Small intestine (tissue), 7 donors: ENCODE measurements around the gene TMA7. TPM values are rescaled to one million over a fixed set of nuclear protein-coding genes. Genes with fewer than 3 reads are reported as not detected.

Source experiments
- DNase-seq, 2 donors: peaks; one replicate each; pipeline versions ENCODE4 v3.0.0 to v3.0.0-alpha.2; 2013
- FAIRE-seq: peaks from 2 replicates; lab custom pipeline; 2012; peaks lifted over from hg19 to GRCh38; lab: Jason Lieb, UNC
- H3K27ac ChIP-seq, 3 donors: one replicate each; pipeline ENCODE4 v1.5.1; 2013; ENCODE audit warnings: low read length in 2 of 3, mild to moderate bottlenecking in 2 of 3, control low read depth in 1 of 3, inconsistent platforms in 1 of 3, low read depth in 1 of 3, moderate library complexity in 1 of 3
- H3K27me3 ChIP-seq, 3 donors: one replicate each; pipeline ENCODE4 v1.6.1; 2013; ENCODE audit warnings: low read length in 3 of 3, inconsistent platforms in 1 of 3; ENCODE audit not compliant: control insufficient read depth in 3 of 3, insufficient read depth in 3 of 3
- H3K36me3 ChIP-seq, 3 donors: one replicate each; pipeline ENCODE4 v1.6.1; 2013; ENCODE audit warnings: low read length in 3 of 3, inconsistent platforms in 1 of 3, low read depth in 1 of 3, mild to moderate bottlenecking in 1 of 3, moderate library complexity in 1 of 3; ENCODE audit not compliant: control insufficient read depth in 3 of 3, insufficient read depth in 2 of 3
- H3K4me1 ChIP-seq, 3 donors: one replicate each; pipeline ENCODE4 v1.6.1; 2013; ENCODE audit warnings: low read length in 2 of 3, inconsistent platforms in 1 of 3, low read depth in 1 of 3, mild to moderate bottlenecking in 1 of 3, moderate library complexity in 1 of 3; ENCODE audit not compliant: control insufficient read depth in 3 of 3, insufficient read depth in 2 of 3
- H3K4me3 ChIP-seq, 3 donors: one replicate each; pipeline ENCODE4 v1.5.1; 2013; ENCODE audit warnings: low read length in 3 of 3, control low read depth in 1 of 3, inconsistent platforms in 1 of 3, low read depth in 1 of 3, mild to moderate bottlenecking in 1 of 3, moderate library complexity in 1 of 3
- H3K9me3 ChIP-seq, 2 donors: one replicate each; pipeline ENCODE4 v1.6.1; 2013; ENCODE audit warnings: low read depth in 1 of 2, low read length in 1 of 2; ENCODE audit not compliant: control insufficient read depth in 2 of 2, insufficient read depth in 1 of 2
- WGBS, 3 donors: extraction: QIAGEN DNeasy Blood & Tissue Kit; methylation state at CpG; one replicate each; pipeline ENCODE4 v1.1.7; 2013; 5-methylcytosine and 5-hydroxymethylcytosine counted together
- polyA plus RNA-seq, 4 donors: library from polyadenylated mRNA; stranded (reverse) in 3 of 4; unstranded in 1 of 4; fragments of 200-250 nt in 3 of 4; fragments of 120-200 nt in 1 of 4; gene quantifications; one replicate each; pipeline versions ENCODE4 v1.2.1 to v1.2.3, GENCODE V29; 2013
- donor health status: healthy with polysubstance abuse.
- donor health status: control.
- donor health status: control.
- donor health status: Bipolar disorder and iron deficiency.
- donor health status: healthy.

Gene TMA7
- polyA plus RNA-seq, 4 donors, result 292 to 744 (median 524) TPM

- Histone ChIP-seq H3K9me3 (no peaks in the 10 kb centered on the region), H3K4me1 (no peaks in the 10 kb centered on the region), H3K27me3 (no peaks in the 10 kb centered on the region), H3K4me3 (no peak overlapping the region), H3K36me3 (peaks cover 5 to 100% (median 10%) of the 10 kb centered on the region in 3 donors), H3K27ac (no peak overlapping the region)
- WGBS, 3 donors, result 84 to 94% (median 91%) methylated on average over 11 to 14 of the region's 14 CpGs
- DNase-seq (no peak), FAIRE-seq (no peak)
These were observed 22.4 kb upstream of the TMA7 start for GRCh38 chr3:48417529-48418108.

- DNase-seq (no peak), FAIRE-seq (no peak)
- Histone ChIP-seq H3K4me1 (no peaks in the 10 kb centered on the region), H3K4me3 (no peak overlapping the region), H3K27ac (no peak overlapping the region), H3K27me3 (no peaks in the 10 kb centered on the region), H3K9me3 (no peaks in the 10 kb centered on the region), H3K36me3 (peaks cover 5 to 100% (median 10%) of the 10 kb centered on the region in 3 donors)
- 91 to 92% (median 91%) methylated on average over 15 to 17 of the region's 17 CpGs for WGBS, 3 donors
These were observed 21.9 kb upstream of the TMA7 start for GRCh38 chr3:48418140-48418539.

- H3K4me1 ChIP-seq, result no peaks in the 10 kb centered on the region
- DNase-seq (no peak), FAIRE-seq (no peak)
- 79 to 87% (median 79%) methylated on average over 9 of the region's 9 CpGs for WGBS, 3 donors
- no peaks in the 10 kb centered on the region for H3K9me3 ChIP-seq
- peaks cover 5 to 100% (median 10%) of the 10 kb centered on the region in 3 donors for H3K36me3 ChIP-seq
- H3K4me3 ChIP-seq, result no peak overlapping the region
- H3K27me3 ChIP-seq, result no peaks in the 10 kb centered on the region
- no peak overlapping the region for H3K27ac ChIP-seq
These were observed 21.4 kb upstream of the TMA7 start for GRCh38 chr3:48418651-48419050.

- no peak overlapping the region for H3K27ac ChIP-seq
- DNase-seq, result no peak
- no peaks in the 10 kb centered on the region for H3K9me3 ChIP-seq
- no peak for FAIRE-seq
- WGBS, 3 donors, result 87 to 91% (median 88%) methylated on average over 9 of the region's 9 CpGs
- H3K27me3 ChIP-seq, result no peaks in the 10 kb centered on the region
- H3K4me3 ChIP-seq, result no peak overlapping the region
- peaks cover 5 to 100% (median 10%) of the 10 kb centered on the region in 3 donors for H3K36me3 ChIP-seq
- no peaks in the 10 kb centered on the region for H3K4me1 ChIP-seq
These were observed 20.9 kb upstream of the TMA7 start for GRCh38 chr3:48419149-48419548.

GRCh38 chr3:48419597-48419996, 20.5 kb upstream of the TMA7 start:
- 89 to 93% (median 91%) methylated on average over 17 of the region's 17 CpGs for WGBS, 3 donors
- H3K27me3 ChIP-seq, result no peaks in the 10 kb centered on the region
- H3K27ac ChIP-seq, result no peak overlapping the region
- H3K4me1 ChIP-seq, result peaks cover 0 to under 1% (median 0%) of the 10 kb centered on the region in 3 donors
- H3K4me3 ChIP-seq, result no peak overlapping the region
- H3K9me3 ChIP-seq, result no peaks in the 10 kb centered on the region
- DNase-seq, result no peak
- H3K36me3 ChIP-seq, result peaks cover 5 to 100% (median 8%) of the 10 kb centered on the region in 3 donors
- FAIRE-seq, result no peak

- 78 to 85% (median 78%) methylated on average over 13 to 14 of the region's 14 CpGs for WGBS, 3 donors
- FAIRE-seq (no peak), DNase-seq (no peak)
- Histone ChIP-seq H3K36me3 (peaks cover 2 to 99% (median 6%) of the 10 kb centered on the region in 3 donors), H3K4me3 (no peak overlapping the region), H3K27me3 (no peaks in the 10 kb centered on the region), H3K9me3 (no peaks in the 10 kb centered on the region), H3K27ac (no peak overlapping the region), H3K4me1 (peaks cover 0 to 10% (median under 1%) of the 10 kb centered on the region in 3 donors)
These were observed 19.5 kb upstream of the TMA7 start for GRCh38 chr3:48420561-48420960.

- WGBS, 3 donors, result 61 to 83% (median 72%) methylated on average over 3 of the region's 3 CpGs
- H3K9me3 ChIP-seq, result no peaks in the 10 kb centered on the region
- peaks cover 2 to 91% (median 6%) of the 10 kb centered on the region in 3 donors for H3K36me3 ChIP-seq
- H3K27ac ChIP-seq, result no peak overlapping the region
- no peak overlapping the region for H3K4me3 ChIP-seq
- DNase-seq (no peak), FAIRE-seq (no peak)
- H3K4me1 ChIP-seq, result peaks cover 0 to 27% (median 7%) of the 10 kb centered on the region in 3 donors
- no peaks in the 10 kb centered on the region for H3K27me3 ChIP-seq
These were observed 17.8 kb upstream of the TMA7 start for GRCh38 chr3:48422272-48422671.

GRCh38 chr3:48422681-48423080, 17.4 kb upstream of the TMA7 start:
- 85 to 96% (median 89%) methylated on average over 8 of the region's 8 CpGs for WGBS, 3 donors
- Histone ChIP-seq H3K9me3 (no peaks in the 10 kb centered on the region), H3K27ac (no peak overlapping the region), H3K4me1 (peaks cover 0 to 32% (median 7%) of the 10 kb centered on the region in 3 donors), H3K36me3 (peaks cover 2 to 87% (median 6%) of the 10 kb centered on the region in 3 donors), H3K27me3 (no peaks in the 10 kb centered on the region), H3K4me3 (no peak overlapping the region)
- DNase-seq, result no peak
- no peak for FAIRE-seq
